Panc1 (cell line): ENCODE results near the gene SOCS2. TPM values are rescaled to one million over a fixed set of nuclear protein-coding genes. Genes with fewer than 3 reads are reported as not detected.

Experiments
- ATAC-seq: fragments of 200-7000 bp; cut with Tn5 transposase; 2 replicates; pipeline ENCODE4 v1.9.1; 2020; ENCODE audit warnings: mild to moderate bottlenecking, moderate library complexity
- BruUV-seq: library from RNA; stranded (reverse); fragments of 400-500 nt; replicated peaks from 2 replicates; lab custom pipeline; 2021; lab: Mats Ljungman, UMichigan
- CTCF ChIA-PET: fragments of 300-600 bp; sonication (Branson Sonifier 250); formaldehyde crosslinking; loops from one replicate; lab custom pipeline; 2022; ENCODE audit warnings: antibody characterized with exemption; lab: Charles Lee
- POLR2A ChIA-PET: fragments of 300-600 bp; sonication (Branson Sonifier 250); formaldehyde crosslinking; loops from one replicate; lab custom pipeline; 2022; ENCODE audit warnings: antibody characterized with exemption; lab: Charles Lee
- DNase-seq: peaks from one replicate; pipeline ENCODE4 v3.0.0-alpha.2; 2010; ENCODE audit warnings: low read depth, low spot score
- H3K27ac ChIP-seq: 2 replicates; pipeline ENCODE4 v1.5.1; 2011; ENCODE audit warnings: mild to moderate bottlenecking, low read length, inconsistent platforms
- H3K27me3 ChIP-seq: fragments of 200-500 bp; sonication (Bioruptor generic); 2 replicates; pipeline ENCODE4 v1.6.0; 2014; ENCODE audit warnings: low read length, inconsistent platforms; ENCODE audit not compliant: control insufficient read depth, insufficient read depth
- H3K36me3 ChIP-seq: fragments of 200-500 bp; sonication (Bioruptor generic); 2 replicates; pipeline ENCODE4 v1.5.1; 2014; ENCODE audit warnings: inconsistent platforms, mild to moderate bottlenecking, low read length, moderate library complexity; ENCODE audit not compliant: control insufficient read depth, insufficient read depth
- H3K4me1 ChIP-seq: 2 replicates; pipeline ENCODE4 v1.5.1; 2011; ENCODE audit warnings: inconsistent platforms, mild to moderate bottlenecking, low read length, moderate library complexity; ENCODE audit not compliant: control insufficient read depth, insufficient read depth
- H3K4me3 ChIP-seq, 2 experiments: 2 replicates each; pipeline ENCODE4 v1.5.1; 2011 to 2012; ENCODE audit warnings: low read depth in 2 of 2, low read length in 2 of 2, mild to moderate bottlenecking in 2 of 2, inconsistent platforms in 1 of 2, moderate library complexity in 1 of 2
- H3K9me3 ChIP-seq: fragments of 200-500 bp; sonication (Bioruptor generic); 2 replicates; pipeline ENCODE4 v1.5.1; 2014; ENCODE audit warnings: low read depth, mild to moderate bottlenecking, inconsistent platforms, low read length, moderate library complexity; ENCODE audit not compliant: control insufficient read depth, insufficient read depth
- POLR2AphosphoS5 ChIP-seq: IDR thresholded peaks from 2 replicates; pipeline ENCODE4 v1.6.1; 2012; ENCODE audit warnings: mild to moderate bottlenecking, low read depth, low read length, moderate library complexity
- SIN3A ChIP-seq: IDR thresholded peaks from 2 replicates; pipeline ENCODE4 v1.6.1; 2012; ENCODE audit warnings: low read depth, mild to moderate bottlenecking, low read length, moderate library complexity, borderline replicate concordance; ENCODE audit not compliant: insufficient read depth
- TCF7L2 ChIP-seq: IDR thresholded peaks from 2 replicates; pipeline ENCODE4 v1.6.1; 2011; ENCODE audit warnings: mild to moderate bottlenecking, low read depth, low read length, inconsistent platforms
- in situ Hi-C: cut with HindIII; loops from 2 replicates; pipeline ENCODE4 v1.10.0; 2016; ENCODE audit warnings: low sequenced_read_pairs, low pct_unique_long_range_greater_than_20kb
- intact Hi-C: fragments of 100-400 bp; cut with micrococcal nuclease; formaldehyde crosslinking; loops from one replicate; pipeline ENCODE4 v1.10.0; 2022; ENCODE audit not compliant: unreplicated experiment
- total RNA-seq: library from RNA; stranded (reverse); gene quantifications from one replicate; pipeline ENCODE4 v1.2.1, GENCODE V29; 2021; ENCODE audit not compliant: unreplicated experiment
- TF ChIP-seq, protein P1 (sequence below), 2 experiments: IDR thresholded peaks; 2 replicates each; pipeline ENCODE4 v1.6.1; 2011 to 2012; ENCODE audit warnings: low read depth in 2 of 2, control low read depth in 1 of 2, low read length in 1 of 2, mild to moderate bottlenecking in 1 of 2, moderate library complexity in 1 of 2; ENCODE audit not compliant: insufficient read depth in 1 of 2
- TF ChIP-seq, protein P2 (sequence below): fragments of 450-650 bp; IDR thresholded peaks from 2 replicates; pipeline ENCODE4 v1.5.1; 2017; ENCODE audit warnings: mild to moderate bottlenecking

The SOCS2 gene
- total RNA-seq, 1 experiment from 2014 or later, result 33.8 TPM

DNA sequence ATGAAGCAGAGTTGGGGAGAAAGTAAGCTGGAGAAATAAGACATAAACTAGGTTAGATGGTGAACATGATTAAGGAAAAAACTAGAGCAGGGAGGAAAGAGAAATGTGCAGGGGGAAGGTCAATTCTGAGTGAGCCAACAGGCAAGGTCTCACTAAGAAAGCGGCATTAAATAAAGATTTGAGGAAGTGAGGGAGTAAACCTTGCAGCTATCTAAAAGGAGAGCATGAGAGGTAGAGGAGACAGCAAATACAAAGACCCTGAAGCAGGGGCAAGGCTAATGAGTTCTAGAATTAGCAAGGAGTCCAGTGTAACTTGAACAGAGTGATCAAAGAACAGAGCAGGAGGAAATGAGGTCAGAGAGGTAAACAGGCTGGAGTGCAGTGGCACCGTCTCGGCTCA, 4.4 kb upstream of the SOCS2 start:
- H3K4me1 ChIP-seq, result peaks cover 25% of the 10 kb centered on the region
- H3K36me3 ChIP-seq, result no peaks in the 10 kb centered on the region
- H3K9me3 ChIP-seq, result no peaks in the 10 kb centered on the region
- intact Hi-C loops (loop anchor here (5.0 kb wide), 1 partner anchor 174 kb away; no protein-coding TSS in a partner anchor), in situ Hi-C loops (no loop called here)
- BruUV-seq, result no TSS peak
- no peak overlapping the region for H3K4me3 ChIP-seq
- CTCF ChIA-PET, result interaction anchor here (0.7 kb wide), 1 partner anchor 33 kb away, joined by 3 read pairs; no protein-coding TSS in a partner anchor
- TF ChIP-seq, protein P1, sequence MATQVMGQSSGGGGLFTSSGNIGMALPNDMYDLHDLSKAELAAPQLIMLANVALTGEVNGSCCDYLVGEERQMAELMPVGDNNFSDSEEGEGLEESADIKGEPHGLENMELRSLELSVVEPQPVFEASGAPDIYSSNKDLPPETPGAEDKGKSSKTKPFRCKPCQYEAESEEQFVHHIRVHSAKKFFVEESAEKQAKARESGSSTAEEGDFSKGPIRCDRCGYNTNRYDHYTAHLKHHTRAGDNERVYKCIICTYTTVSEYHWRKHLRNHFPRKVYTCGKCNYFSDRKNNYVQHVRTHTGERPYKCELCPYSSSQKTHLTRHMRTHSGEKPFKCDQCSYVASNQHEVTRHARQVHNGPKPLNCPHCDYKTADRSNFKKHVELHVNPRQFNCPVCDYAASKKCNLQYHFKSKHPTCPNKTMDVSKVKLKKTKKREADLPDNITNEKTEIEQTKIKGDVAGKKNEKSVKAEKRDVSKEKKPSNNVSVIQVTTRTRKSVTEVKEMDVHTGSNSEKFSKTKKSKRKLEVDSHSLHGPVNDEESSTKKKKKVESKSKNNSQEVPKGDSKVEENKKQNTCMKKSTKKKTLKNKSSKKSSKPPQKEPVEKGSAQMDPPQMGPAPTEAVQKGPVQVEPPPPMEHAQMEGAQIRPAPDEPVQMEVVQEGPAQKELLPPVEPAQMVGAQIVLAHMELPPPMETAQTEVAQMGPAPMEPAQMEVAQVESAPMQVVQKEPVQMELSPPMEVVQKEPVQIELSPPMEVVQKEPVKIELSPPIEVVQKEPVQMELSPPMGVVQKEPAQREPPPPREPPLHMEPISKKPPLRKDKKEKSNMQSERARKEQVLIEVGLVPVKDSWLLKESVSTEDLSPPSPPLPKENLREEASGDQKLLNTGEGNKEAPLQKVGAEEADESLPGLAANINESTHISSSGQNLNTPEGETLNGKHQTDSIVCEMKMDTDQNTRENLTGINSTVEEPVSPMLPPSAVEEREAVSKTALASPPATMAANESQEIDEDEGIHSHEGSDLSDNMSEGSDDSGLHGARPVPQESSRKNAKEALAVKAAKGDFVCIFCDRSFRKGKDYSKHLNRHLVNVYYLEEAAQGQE (IDR thresholded peaks at IDR 0.05; ENCODE audit: insufficient read depth in 1 of 2, low read depth in 2 of 2, low read length in 1 of 2), result no peak
- TF ChIP-seq TCF7L2, result no peak
- TF ChIP-seq POLR2AphosphoS5, result no peak
- TF ChIP-seq SIN3A, result no peak
- POLR2A ChIA-PET, result no interaction called here
- H3K27me3 ChIP-seq, result no peaks in the 10 kb centered on the region
- no peak for ATAC-seq
- peak overlapping the region; percentile 62 for H3K27ac ChIP-seq
- no peak for DNase-seq

DNA sequence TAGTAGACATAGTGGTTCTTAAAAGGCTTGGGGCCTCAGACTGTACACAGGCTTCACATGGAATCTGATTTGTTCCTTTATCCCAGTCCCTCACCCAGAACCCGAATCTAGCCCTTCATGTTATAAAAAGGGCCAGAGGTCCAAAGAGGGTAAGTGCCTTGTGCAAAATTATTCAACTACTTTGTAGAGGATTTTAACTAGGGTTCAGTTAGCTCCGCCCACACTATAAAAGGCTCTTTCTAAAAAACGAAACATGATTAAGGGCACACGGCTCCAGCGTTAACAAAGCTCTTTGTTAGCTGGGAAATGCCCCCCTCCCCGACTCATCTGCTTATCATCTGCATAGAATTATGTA, 3.2 kb upstream of the SOCS2 start:
- ATAC-seq, result no peak
- TSS peak; percentile 75 for BruUV-seq
- ChIA-PET POLR2A (interaction anchor here (0.6 to 0.8 kb wide), 2 partner anchors 171 to 477 kb away, joined by 3 to 5 read pairs; no protein-coding TSS in a partner anchor), CTCF (interaction anchor here (0.6 to 1.2 kb wide), 5 partner anchors 67 to 582 kb away, joined by 3 to 13 read pairs (median 6); no protein-coding TSS in a partner anchor)
- H3K4me1 ChIP-seq, result peaks cover 23% of the 10 kb centered on the region
- DNase-seq, result no peak
- peak overlapping the region; percentile 71 to 96 for H3K4me3 ChIP-seq
- no peaks in the 10 kb centered on the region for H3K27me3 ChIP-seq
- intact Hi-C loops, result loop anchor here (5.0 kb wide), 1 partner anchor 173 kb away; no protein-coding TSS in a partner anchor
- in situ Hi-C loops, result no loop called here
- peak overlapping the region; percentile 78 for H3K27ac ChIP-seq
- no peaks in the 10 kb centered on the region for H3K9me3 ChIP-seq
- H3K36me3 ChIP-seq, result no peaks in the 10 kb centered on the region
- TF ChIP-seq, protein P2, sequence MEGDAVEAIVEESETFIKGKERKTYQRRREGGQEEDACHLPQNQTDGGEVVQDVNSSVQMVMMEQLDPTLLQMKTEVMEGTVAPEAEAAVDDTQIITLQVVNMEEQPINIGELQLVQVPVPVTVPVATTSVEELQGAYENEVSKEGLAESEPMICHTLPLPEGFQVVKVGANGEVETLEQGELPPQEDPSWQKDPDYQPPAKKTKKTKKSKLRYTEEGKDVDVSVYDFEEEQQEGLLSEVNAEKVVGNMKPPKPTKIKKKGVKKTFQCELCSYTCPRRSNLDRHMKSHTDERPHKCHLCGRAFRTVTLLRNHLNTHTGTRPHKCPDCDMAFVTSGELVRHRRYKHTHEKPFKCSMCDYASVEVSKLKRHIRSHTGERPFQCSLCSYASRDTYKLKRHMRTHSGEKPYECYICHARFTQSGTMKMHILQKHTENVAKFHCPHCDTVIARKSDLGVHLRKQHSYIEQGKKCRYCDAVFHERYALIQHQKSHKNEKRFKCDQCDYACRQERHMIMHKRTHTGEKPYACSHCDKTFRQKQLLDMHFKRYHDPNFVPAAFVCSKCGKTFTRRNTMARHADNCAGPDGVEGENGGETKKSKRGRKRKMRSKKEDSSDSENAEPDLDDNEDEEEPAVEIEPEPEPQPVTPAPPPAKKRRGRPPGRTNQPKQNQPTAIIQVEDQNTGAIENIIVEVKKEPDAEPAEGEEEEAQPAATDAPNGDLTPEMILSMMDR, result no peak
- TF ChIP-seq SIN3A, result no peak
- TF ChIP-seq, protein P1 (IDR thresholded peaks at IDR 0.05; ENCODE audit: insufficient read depth in 1 of 2, low read depth in 2 of 2, low read length in 1 of 2), result no peak
- no peak for TF ChIP-seq POLR2AphosphoS5
- no peak for TF ChIP-seq TCF7L2
